ENCODE data around the gene GLYR1. TPM values are rescaled to one million over a fixed set of nuclear protein-coding genes. Genes with fewer than 3 reads are reported as not detected.

The GLYR1 gene
- total and polyA plus RNA-seq, 9 of the 15 experiments (the other 6 are each of a cell fraction or from before 2014, with no cell fraction given): 6.7 to 99.2 (median 60.2) TPM

DNA sequence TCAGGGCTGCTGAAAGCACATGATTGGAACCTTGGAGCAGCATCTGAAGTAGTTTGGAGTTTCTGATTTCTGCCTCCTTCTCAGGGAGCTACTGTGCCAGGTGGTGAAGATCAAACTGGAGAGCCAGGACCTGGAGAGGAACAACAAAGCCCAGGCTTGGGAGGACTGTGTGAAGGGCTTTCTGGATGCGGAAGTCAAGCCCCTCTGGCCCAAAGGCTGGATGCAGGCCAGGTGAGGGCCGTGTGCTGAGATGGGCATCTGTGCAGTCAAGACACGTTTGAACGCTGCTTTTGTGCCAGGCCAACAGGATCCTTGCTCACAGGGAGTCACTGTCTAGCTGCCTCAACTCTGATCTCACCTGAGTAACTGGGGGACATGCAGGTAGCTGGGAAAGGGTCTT is 24.0 kb upstream of the GLYR1 start (continued):
- TF ChIP-seq, protein P1, sequence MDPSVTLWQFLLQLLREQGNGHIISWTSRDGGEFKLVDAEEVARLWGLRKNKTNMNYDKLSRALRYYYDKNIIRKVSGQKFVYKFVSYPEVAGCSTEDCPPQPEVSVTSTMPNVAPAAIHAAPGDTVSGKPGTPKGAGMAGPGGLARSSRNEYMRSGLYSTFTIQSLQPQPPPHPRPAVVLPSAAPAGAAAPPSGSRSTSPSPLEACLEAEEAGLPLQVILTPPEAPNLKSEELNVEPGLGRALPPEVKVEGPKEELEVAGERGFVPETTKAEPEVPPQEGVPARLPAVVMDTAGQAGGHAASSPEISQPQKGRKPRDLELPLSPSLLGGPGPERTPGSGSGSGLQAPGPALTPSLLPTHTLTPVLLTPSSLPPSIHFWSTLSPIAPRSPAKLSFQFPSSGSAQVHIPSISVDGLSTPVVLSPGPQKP (CRISPR knock-in tag; IDR thresholded peaks at IDR 0.05): no peak

DNA sequence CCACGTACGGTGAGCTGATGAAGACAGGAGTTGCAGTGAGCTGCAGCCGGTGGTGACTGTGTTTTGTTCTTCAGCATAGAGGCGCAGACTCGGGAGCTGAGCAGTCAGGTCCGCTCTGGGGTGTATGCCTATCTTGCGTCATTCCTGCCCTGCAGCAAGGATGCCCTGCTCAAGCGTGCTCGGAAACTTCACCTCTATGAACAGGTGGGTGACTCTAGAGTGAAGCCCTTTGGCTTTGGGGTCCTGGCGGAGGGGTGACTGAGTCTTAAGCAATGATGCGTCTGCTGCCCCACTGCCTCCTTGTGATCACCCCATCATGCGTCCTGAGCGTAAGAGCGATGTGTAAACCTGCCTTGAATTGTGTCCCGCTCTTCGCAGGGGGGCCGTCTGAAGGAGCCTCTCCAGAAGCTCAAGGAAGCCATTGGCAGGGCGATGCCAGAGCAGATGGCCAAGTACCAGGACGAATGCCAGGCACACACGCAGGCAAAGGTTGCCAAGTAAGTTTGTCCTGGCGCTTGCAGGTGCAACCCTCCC is 23.1 kb upstream of the GLYR1 start:
- intact Hi-C loops (cut with micrococcal nuclease): no loop called here
- H3K9ac ChIP-seq (ENCODE audit: insufficient read depth in 1 of 2, low read depth in 2 of 2, low read length in 2 of 2): no peak overlapping the region
- ATAC-seq (no peak), DNase-seq (ENCODE audit: extremely low read depth in 1 of 4, low spot score in 3 of 4) (no peak), FAIRE-seq (no peak)
- CTCF ChIA-PET (ENCODE audit: low intra/inter-chr PET ratio): no interaction called here
- peaks cover 29% of the 10 kb centered on the region for H4K20me1 ChIP-seq (replicated peaks; ENCODE audit: control insufficient read depth, insufficient read depth, low read length)
- POLR2A ChIA-PET: interaction anchor here (1.0 to 2.3 kb wide), 2 partner anchors 9 to 10 kb away, joined by 4 to 7 read pairs; no protein-coding TSS in a partner anchor
- no TSS peak for BruUV-seq (replicated peaks)
- H3K4me2 ChIP-seq (ENCODE audit: insufficient read depth, low read length): no peak overlapping the region
- WGBS (ENCODE audit: insufficient coverage, low coverage, missing lambda C conversion rate): 93% methylated on average over 20 of the region's 21 CpGs
- no peaks in the 10 kb centered on the region for H3K4me1 ChIP-seq (replicated peaks in 1 of 2; ENCODE audit: control insufficient read depth in 2 of 2, insufficient read depth in 2 of 2, low read length in 2 of 2)
- in situ Hi-C loops (cut with MboI): no loop called here
- no peaks in the 10 kb centered on the region for H3K9me3 ChIP-seq (replicated peaks; ENCODE audit: control insufficient read depth, insufficient read depth, low read depth, low read length)
- H3K27ac ChIP-seq (ENCODE audit: extremely low read depth, low read depth, low read length): no peak overlapping the region
- peaks cover 5% of the 10 kb centered on the region for H3K9me1 ChIP-seq (ENCODE audit: control insufficient read depth, insufficient read depth, low read length)
- peaks cover 84% of the 10 kb centered on the region for H3K36me3 ChIP-seq (ENCODE audit: control insufficient read depth, insufficient read depth, low read length)
- H3K27me3 ChIP-seq (ENCODE audit: control insufficient read depth in 2 of 2, insufficient read depth in 2 of 2, low read length in 2 of 2): no peaks in the 10 kb centered on the region
- no peak overlapping the region for H3K4me3 ChIP-seq
- no peak overlapping the region for H2AFZ ChIP-seq (ENCODE audit: low read depth, low read length)
- H3K79me2 ChIP-seq (ENCODE audit: control insufficient read depth, insufficient read depth, low read length): peaks cover 22% of the 10 kb centered on the region
- TF ChIP-seq, protein P2, sequence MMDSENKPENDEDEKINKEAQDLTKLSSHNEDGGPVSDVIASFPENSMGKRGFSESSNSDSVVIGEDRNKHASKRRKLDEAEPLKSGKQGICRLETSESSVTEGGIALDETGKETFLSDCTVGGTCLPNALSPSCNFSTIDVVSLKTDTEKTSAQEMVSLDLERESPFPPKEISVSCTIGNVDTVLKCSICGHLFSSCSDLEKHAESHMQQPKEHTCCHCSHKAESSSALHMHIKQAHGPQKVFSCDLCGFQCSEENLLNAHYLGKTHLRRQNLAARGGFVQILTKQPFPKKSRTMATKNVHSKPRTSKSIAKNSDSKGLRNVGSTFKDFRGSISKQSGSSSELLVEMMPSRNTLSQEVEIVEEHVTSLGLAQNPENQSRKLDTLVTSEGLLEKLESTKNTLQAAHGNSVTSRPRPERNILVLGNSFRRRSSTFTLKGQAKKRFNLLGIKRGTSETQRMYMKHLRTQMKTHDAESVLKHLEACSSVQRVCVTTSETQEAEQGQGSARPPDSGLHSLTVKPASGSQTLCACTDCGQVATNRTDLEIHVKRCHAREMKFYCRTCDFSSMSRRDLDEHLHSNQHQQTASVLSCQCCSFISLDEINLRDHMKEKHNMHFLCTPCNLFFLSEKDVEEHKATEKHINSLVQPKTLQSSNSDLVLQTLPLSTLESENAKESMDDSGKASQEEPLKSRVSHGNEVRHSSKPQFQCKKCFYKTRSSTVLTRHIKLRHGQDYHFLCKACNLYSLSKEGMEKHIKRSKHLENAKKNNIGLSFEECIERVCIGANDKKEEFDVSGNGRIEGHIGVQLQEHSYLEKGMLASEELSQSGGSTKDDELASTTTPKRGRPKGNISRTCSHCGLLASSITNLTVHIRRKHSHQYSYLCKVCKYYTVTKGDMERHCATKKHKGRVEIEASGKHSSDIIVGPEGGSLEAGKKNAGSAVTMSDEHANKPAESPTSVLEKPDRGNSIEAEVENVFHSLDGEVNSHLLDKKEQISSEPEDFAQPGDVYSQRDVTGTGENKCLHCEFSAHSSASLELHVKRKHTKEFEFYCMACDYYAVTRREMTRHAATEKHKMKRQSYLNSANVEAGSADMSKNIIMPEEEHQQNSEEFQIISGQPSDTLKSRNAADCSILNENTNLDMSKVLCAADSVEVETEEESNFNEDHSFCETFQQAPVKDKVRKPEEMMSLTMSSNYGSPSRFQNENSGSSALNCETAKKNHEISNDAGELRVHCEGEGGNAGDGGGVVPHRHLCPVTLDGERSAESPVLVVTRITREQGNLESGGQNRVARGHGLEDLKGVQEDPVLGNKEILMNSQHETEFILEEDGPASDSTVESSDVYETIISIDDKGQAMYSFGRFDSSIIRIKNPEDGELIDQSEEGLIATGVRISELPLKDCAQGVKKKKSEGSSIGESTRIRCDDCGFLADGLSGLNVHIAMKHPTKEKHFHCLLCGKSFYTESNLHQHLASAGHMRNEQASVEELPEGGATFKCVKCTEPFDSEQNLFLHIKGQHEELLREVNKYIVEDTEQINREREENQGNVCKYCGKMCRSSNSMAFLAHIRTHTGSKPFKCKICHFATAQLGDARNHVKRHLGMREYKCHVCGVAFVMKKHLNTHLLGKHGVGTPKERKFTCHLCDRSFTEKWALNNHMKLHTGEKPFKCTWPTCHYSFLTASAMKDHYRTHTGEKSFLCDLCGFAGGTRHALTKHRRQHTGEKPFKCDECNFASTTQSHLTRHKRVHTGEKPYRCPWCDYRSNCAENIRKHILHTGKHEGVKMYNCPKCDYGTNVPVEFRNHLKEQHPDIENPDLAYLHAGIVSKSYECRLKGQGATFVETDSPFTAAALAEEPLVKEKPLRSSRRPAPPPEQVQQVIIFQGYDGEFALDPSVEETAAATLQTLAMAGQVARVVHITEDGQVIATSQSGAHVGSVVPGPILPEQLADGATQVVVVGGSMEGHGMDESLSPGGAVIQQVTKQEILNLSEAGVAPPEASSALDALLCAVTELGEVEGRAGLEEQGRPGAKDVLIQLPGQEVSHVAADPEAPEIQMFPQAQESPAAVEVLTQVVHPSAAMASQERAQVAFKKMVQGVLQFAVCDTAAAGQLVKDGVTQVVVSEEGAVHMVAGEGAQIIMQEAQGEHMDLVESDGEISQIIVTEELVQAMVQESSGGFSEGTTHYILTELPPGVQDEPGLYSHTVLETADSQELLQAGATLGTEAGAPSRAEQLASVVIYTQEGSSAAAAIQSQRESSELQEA (IDR thresholded peaks at IDR 0.05; ENCODE audit: low read depth): no peak
- TF ChIP-seq, protein P3, sequence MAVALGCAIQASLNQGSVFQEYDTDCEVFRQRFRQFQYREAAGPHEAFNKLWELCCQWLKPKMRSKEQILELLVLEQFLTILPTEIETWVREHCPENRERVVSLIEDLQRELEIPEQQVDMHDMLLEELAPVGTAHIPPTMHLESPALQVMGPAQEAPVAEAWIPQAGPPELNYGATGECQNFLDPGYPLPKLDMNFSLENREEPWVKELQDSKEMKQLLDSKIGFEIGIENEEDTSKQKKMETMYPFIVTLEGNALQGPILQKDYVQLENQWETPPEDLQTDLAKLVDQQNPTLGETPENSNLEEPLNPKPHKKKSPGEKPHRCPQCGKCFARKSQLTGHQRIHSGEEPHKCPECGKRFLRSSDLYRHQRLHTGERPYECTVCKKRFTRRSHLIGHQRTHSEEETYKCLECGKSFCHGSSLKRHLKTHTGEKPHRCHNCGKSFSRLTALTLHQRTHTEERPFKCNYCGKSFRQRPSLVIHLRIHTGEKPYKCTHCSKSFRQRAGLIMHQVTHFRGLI (CRISPR knock-in tag; IDR thresholded peaks at IDR 0.05): no peak
- TF ChIP-seq NR2C1 (IDR thresholded peaks at IDR 0.05) (no peak), NR2C1 (tag; IDR thresholded peaks at IDR 0.05) (no peak), RBFOX2 (IDR thresholded peaks at IDR 0.05; ENCODE audit: low read depth, low read length) (no peak), MBD2 (IDR thresholded peaks at IDR 0.05; ENCODE audit: borderline replicate concordance, low read depth) (no peak), ZNF217 (CRISPR knock-in tag; IDR thresholded peaks at IDR 0.05) (no peak), XRCC4 (IDR thresholded peaks at IDR 0.05; ENCODE audit: extremely low read depth, insufficient read depth, insufficient read length) (no peak), CBFA2T2 (conservative IDR thresholded peaks at IDR 0.05) (no peak)

Data from K562 (cell line).